OCI-LY1 (cell line): ENCODE results near the gene EEPD1.

ENCODE experiments used
- EZH2 ChIP-seq: fragments of 200-600 bp; sonication (generic), shearing (Covaris generic); IDR thresholded peaks from 2 replicates; pipeline ENCODE4 v1.8.0; 2017; ENCODE audit warnings: borderline replicate concordance, mixed run types, mild to moderate bottlenecking, antibody characterized with exemption, low read length, moderate library complexity, mixed read lengths
- TF ChIP-seq, protein P1 (sequence below): fragments of 200-600 bp; sonication (generic), shearing (Covaris generic); IDR thresholded peaks from 2 replicates; pipeline ENCODE4 v1.5.1; 2017; ENCODE audit warnings: mild to moderate bottlenecking, antibody characterized with exemption, low read length, moderate library complexity, mixed read lengths

DNA sequence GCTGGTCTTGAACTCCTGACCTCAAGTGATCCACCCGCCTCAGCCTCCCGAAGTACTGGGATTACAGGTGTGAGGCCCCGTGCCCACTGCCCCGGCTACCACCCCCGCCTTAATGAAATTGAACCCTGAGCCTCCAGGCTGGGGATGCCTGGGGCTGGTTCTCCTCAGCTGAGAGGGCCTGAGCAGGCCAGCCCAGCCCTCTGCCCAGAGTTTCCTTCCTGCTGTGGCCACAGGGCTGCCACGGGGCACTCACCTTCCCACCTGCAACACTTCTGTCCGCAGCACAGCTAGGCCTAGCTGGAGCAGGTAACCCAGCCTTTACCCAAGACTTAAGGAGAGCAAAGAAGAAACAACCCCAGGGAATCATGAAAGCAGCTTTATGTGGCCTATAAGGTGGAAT is 158.5 kb downstream of the EEPD1 start:
- TF ChIP-seq, protein P1, sequence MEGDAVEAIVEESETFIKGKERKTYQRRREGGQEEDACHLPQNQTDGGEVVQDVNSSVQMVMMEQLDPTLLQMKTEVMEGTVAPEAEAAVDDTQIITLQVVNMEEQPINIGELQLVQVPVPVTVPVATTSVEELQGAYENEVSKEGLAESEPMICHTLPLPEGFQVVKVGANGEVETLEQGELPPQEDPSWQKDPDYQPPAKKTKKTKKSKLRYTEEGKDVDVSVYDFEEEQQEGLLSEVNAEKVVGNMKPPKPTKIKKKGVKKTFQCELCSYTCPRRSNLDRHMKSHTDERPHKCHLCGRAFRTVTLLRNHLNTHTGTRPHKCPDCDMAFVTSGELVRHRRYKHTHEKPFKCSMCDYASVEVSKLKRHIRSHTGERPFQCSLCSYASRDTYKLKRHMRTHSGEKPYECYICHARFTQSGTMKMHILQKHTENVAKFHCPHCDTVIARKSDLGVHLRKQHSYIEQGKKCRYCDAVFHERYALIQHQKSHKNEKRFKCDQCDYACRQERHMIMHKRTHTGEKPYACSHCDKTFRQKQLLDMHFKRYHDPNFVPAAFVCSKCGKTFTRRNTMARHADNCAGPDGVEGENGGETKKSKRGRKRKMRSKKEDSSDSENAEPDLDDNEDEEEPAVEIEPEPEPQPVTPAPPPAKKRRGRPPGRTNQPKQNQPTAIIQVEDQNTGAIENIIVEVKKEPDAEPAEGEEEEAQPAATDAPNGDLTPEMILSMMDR, result no peak
- no peak for TF ChIP-seq EZH2
